Hepatocyte (in vitro differentiated cells): ENCODE data around the gene SGTA.

Experiments used
- CTCF ChIP-seq: fragments of 200-600 bp; sonication (generic); IDR thresholded peaks from 2 replicates; pipeline ENCODE4 v1.5.1; 2016; ENCODE audit warnings: antibody characterized with exemption, mild to moderate bottlenecking; ENCODE audit not compliant: poor library complexity
- EZH2 ChIP-seq: fragments of 200-600 bp; sonication (generic); IDR thresholded peaks from 2 replicates; pipeline ENCODE4 v1.6.1; 2016; ENCODE audit warnings: antibody characterized with exemption, mild to moderate bottlenecking, borderline replicate concordance
- EZH2phosphoT487 ChIP-seq: fragments of 200-600 bp; sonication (generic); IDR thresholded peaks from one replicate; pipeline ENCODE4 v1.6.1; 2018; ENCODE audit warnings: antibody characterized with exemption, mild to moderate bottlenecking, low read depth, moderate library complexity; ENCODE audit not compliant: unreplicated experiment, severe bottlenecking

GRCh38 chr19:2729943-2730818 is 52.9 kb downstream of the SGTA start:
- no peak for TF ChIP-seq CTCF
- no peak for TF ChIP-seq EZH2
- TF ChIP-seq EZH2phosphoT487: no peak
